NCI-H82 treated with DMSO at 0.1 percent for 48 hours (cell line): ENCODE measurements around the gene MVD.

Source experiments
- DNase-seq: peaks from one replicate; lab custom pipeline; 2025; ENCODE audit not compliant: unreplicated experiment; lab: John Stamatoyannopoulos, UW

Gene MVD

GRCh38 chr16:88658714-88659113 is 4.2 kb downstream of the MVD start:
- no peak for DNase-seq

GRCh38 chr16:88657371-88657770 is 5.5 kb downstream of the MVD start:
- DNase-seq = no peak

DNA sequence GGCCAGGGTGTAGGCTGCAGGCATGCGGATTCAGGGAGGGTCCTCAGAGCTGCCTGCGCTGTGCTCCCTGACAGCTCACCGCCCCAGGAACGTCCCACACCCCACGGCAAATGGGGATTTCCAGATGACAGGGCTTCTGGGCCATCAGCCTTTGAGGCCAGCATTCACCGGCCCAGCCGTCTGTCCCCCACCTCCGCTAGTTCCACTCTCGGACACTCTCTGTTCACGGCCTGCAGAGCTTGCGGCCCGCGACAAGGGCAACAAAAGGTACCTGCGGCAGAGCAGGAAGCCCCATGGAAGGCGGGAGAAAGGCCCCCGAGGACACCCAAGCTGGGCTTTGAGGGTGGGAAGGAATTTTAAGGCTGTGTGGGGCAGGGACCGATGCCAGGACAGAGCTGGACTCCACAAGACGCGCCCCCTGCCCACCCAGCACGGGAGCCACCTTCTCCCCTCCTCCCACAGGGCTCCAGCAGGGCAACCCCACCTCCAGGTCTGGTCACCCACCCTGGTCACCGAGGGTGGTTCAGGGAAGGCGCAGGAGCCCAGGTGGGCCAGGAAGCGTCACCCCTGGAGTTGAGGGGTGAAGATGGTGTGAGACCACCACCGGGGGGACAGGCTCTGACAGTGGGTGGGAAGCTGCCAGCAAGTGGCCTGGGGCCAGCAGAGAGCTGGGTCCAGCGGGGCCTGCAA is 6.5 kb downstream of the MVD start:
- no peak for DNase-seq

- DNase-seq = no peak
These were observed 7.1 kb downstream of the MVD start for GRCh38 chr16:88655733-88656281.

- no peak for DNase-seq
These were observed 7.7 kb downstream of the MVD start for GRCh38 chr16:88655053-88655732.

- DNase-seq = no peak
These were observed 8.4 kb downstream of the MVD start for GRCh38 chr16:88654363-88655052.

GRCh38 chr16:88653596-88654362 is 9.1 kb downstream of the MVD start:
- no peak for DNase-seq

DNA sequence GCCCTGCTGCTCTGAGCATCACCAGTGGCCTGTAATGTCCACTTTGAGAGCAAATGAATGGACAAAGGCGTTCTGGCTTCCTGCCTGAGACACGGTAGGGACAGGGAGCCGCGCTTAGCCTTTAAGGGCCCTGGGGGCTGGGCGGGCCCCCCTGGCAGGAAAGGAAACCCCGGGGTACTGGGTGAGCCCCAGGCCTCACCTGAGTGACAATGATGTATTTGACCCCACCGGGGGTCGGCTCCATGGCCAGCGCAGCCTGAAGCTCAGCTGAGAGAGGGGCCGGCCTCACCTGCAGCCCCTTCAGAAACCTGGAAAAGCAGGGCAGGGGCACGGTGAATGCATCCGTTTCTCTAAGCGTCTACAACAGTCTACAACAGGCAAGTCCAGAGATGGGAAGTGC is 9.8 kb downstream of the MVD start:
- DNase-seq = no peak

DNA sequence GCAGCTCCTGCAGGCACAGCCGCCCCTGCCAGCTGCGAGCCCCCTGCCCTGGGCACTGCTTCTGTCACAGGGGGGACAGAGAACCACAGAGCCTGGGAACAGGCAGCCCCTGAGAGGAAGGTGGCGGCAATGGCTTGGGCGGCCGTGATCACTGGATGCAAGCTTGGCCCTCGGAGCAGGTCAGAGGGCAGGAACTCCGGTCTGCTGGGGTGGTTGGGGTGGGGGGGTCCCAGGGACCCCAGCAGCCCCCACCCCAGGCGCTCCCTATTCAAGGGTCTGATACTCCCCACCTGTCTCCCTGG is 10.2 kb downstream of the MVD start:
- DNase-seq = no peak

DNA sequence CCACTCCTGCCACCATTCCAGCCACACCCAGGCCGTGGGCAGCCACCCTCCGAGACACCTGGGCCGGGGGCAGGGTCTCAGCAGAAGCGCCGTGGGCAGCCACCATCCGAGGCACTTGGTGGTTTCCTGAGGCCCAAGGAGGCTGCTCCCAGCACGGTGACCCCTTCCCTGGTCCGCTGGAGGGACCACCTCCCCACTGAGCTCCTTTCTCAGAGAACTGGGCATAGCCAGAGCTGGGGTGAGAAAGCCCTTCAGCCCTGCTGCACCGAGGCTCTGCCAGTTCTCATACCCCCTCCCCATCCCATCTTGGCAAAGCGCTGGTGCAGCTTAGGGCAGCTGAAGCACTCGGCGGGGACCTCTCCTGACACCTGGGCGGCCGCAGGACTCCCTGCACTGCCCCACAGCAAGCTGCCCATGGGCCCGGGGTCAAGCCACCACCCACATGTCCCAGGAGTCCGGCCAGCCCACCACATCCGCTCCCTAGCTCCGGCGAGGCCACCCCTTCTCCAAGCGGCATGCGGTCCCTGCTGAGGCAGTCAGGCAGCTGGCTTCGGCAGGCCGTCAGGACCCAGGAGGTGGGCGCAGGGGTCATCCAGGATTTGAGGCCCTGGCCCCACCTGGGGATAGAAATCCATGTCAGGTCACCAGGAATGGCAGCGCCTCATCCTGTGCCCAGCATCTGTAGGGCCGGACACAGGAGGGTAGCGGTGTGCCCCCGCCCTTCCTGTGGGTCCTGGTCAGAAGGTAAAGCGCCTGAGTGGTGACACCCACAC is 10.7 kb downstream of the MVD start:
- DNase-seq = no peak

- DNase-seq = no peak
These were observed 11.5 kb downstream of the MVD start for GRCh38 chr16:88651276-88651988.

DNA sequence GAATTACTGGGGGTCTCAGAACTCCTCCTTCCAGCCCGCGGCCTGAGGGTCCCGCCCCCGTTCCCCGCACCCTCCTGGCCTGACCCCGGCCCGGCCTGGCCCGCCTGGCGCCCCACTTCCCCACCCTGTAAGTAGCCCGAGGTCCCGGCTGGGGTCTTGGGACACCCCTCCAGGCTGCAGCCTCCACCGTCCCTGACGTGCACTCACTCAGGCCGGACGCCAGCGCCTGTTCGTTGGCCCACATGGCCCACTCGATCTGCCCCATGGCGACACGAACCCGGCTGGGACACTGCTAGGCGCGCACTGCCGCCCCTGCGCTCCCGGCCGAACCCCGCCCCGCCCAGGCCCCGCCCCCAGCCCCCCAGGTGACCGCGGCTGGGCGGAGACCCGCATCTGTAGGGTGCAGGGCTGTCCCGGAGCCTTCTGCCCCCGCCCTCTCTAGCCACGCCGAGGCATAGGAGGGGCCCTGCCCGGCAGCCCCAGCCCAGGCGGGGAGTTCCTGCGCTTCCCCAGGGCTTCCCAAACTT is 12.1 kb downstream of the MVD start, which contains the start of gene CYBA:
Gene CYBA, minus strand, starts transcription at position 305 of the 527 bp plus-strand sequence. Its CDS starts 40 bp downstream, at position 265.
- DNase-seq = no peak

- DNase-seq = no peak
These were observed 12.8 kb downstream of the MVD start for GRCh38 chr16:88649924-88650748.

DNA sequence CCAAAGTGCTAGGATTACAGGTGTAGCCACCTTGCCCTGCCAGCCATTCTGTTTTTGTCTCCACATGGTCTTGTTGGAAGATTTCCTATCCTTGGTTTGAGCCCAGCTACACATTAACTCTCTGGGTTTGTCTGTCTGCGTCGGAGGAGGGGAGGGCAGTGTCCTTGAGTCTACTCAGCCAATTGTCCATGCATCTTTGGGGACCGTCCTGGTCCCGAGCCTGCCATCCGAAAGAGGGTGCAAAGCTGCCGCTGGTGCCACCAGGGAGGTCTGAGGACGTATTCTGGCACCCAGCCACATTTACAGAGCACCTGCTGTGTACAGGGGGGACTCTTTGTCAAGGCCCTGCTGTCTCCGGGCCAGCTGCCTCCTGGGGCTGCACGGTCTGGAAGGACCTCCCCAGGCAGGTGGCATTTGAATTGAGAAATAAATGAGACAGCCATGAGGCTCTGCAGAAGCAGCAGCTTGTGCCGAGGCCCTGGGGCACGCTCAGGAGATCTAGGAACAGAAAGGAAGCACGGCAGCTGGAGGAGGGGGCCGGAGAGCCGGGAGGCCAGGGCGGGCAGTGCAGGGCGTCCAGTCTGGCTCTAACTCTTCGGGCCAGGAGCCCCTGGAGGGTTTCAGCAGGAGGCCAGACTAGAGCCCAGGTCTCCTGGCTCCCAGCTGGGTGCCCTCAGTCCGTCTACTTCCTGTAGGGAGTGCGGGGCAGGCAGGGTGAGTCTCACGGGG is 13.5 kb downstream of the MVD start:
- DNase-seq = no peak

DNA sequence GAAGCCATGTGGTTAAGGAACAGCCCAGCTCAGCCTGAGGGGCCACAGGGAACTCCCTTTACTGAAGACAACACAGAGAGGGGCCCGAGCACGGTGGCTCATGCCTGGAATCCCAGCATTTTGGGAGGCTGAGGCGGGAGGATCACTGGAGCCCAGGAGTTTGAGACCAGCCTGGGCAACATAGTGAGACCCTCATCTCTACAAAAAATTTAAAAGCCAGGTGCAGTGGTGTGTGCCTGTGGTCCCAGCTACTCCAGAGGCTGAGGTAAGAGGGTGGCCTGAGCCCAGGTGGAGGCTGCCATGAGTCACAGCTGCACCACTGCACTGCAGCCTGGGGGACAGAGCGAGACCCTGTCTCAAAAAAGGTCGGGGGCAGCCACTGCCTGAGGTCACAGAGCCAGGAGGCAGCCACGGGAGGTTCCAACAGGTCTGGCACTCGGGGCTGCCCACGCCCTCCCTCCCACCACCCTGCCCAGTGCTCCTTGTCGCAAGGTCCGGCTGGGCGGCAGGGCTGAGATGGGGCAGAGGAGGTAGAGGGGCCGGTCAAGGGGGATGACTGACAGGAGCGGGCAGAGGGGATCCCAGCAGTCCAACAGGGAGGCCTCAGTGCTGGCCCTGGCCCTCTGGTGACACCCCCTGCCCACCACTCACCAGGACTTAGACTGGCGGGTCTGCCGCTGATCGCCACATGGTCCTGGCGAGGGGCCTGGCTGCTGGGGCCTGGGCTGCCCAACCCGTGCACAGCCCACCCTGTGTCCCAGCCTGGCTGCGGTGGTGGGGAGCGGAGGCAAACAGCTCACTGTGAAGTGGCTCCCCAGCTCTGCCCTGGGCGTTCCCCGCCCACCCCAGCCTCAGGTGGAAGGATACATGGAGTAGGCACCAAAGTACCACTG is 15.5 kb downstream of the MVD start:
- no peak for DNase-seq

- no peak for DNase-seq
These were observed 16.4 kb downstream of the MVD start for GRCh38 chr16:88646345-88647034.

DNA sequence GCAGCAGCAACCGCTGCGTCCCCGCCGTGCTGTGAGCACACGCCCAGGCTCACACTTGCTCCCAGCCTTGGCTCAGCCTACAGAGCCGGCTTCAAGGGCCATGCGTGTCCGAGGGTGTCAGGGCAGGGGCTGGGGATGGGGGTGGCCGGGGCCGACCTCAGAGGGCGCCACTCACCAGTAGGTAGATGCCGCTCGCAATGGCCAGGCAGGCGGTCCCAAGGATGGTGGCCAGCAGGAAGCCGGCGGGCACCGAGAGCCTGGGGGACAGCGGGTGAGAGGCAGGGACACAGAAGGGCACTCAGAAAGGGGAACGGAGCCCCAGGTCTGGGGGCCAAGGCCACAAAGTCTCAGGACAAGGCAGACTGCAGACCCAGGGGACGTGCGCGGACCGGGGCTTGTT is 16.9 kb downstream of the MVD start:
- no peak for DNase-seq
